Measurements from ENCODE around the gene STIL.

Gene STIL

GRCh38 chr1:47340227-47340626 is 26.3 kb upstream of the STIL start:
- no peak overlapping the region for H3K4me3 ChIP-seq (ENCODE audit: low read length)
- no peak for TF ChIP-seq CTCF (conservative IDR thresholded peaks at IDR 0.05; ENCODE audit: low read depth, low read length)

GRCh38 chr1:47338249-47339077 is 24.5 kb upstream of the STIL start:
- H3K4me3 ChIP-seq (ENCODE audit: low read length) = no peak overlapping the region
- DNase-seq (ENCODE audit: low read depth) = no peak
- no peak for TF ChIP-seq CTCF (conservative IDR thresholded peaks at IDR 0.05; ENCODE audit: low read depth, low read length)

More at GRCh38 chr1:47340227-47340626, 26.3 kb upstream of the STIL start:
- no peak for DNase-seq (ENCODE audit: low read depth)

GRCh38 chr1:47337350-47337749 is 23.4 kb upstream of the STIL start:
- H3K4me3 ChIP-seq (ENCODE audit: low read length) = no peak overlapping the region
- no peak for TF ChIP-seq CTCF (conservative IDR thresholded peaks at IDR 0.05; ENCODE audit: low read depth, low read length)
- no peak for DNase-seq (ENCODE audit: low read depth)

GRCh38 chr1:47334765-47335435 is 21.0 kb upstream of the STIL start:
- peak; percentile 19 for DNase-seq (ENCODE audit: low read depth)
- TF ChIP-seq CTCF (conservative IDR thresholded peaks at IDR 0.05; ENCODE audit: low read depth, low read length) = no peak
- peak overlapping the region; percentile 93 for H3K4me3 ChIP-seq (ENCODE audit: low read length)

GRCh38 chr1:47333922-47334764 is 20.2 kb upstream of the STIL start:
- TF ChIP-seq CTCF (conservative IDR thresholded peaks at IDR 0.05; ENCODE audit: low read depth, low read length) = peak; percentile 17
- DNase-seq (ENCODE audit: low read depth) = peak; percentile 24
- peak overlapping the region; percentile 93 for H3K4me3 ChIP-seq (ENCODE audit: low read length)

GRCh38 chr1:47333578-47333921 is 19.6 kb upstream of the STIL start, which contains the start of gene CMPK1:
TSS of gene CMPK1 (plus strand) at chr1:47333790. CDS start at chr1:47333946, 156 bp downstream.
- TF ChIP-seq CTCF (conservative IDR thresholded peaks at IDR 0.05; ENCODE audit: low read depth, low read length) = peak; percentile 9
- DNase-seq (ENCODE audit: low read depth) = peak; percentile 54
- H3K4me3 ChIP-seq (ENCODE audit: low read length) = peak within 1 kb of the TSS; percentile 93

Data from retinal pigment epithelial cell (primary cell).